Sigmoid colon (tissue), 4 donors: ENCODE results near the gene TAF8.

Source experiments
- CTCF ChIP-seq, 4 experiments: fragments of 450-650 bp in 3 of 4; fragments of 200-600 bp in 1 of 4; IDR thresholded peaks; one replicate each; pipeline ENCODE4 v1.5.1; 2016 to 2019; ENCODE audit warnings: antibody characterized with exemption in 4 of 4, mild to moderate bottlenecking in 3 of 4, moderate library complexity in 2 of 4
- EP300 ChIP-seq, 4 donors: sonication (generic); formaldehyde crosslinking; IDR thresholded peaks; one replicate each; pipeline ENCODE4 v1.6.1; 2017; ENCODE audit warnings: antibody characterized with exemption in 4 of 4
- POLR2A ChIP-seq, 2 donors: fragments of 450-650 bp; IDR thresholded peaks; one replicate each; pipeline ENCODE4 v1.6.1; 2016; ENCODE audit warnings: antibody characterized with exemption in 2 of 2, mild to moderate bottlenecking in 2 of 2, moderate library complexity in 2 of 2
- POLR2AphosphoS5 ChIP-seq, 4 donors: sonication (generic); formaldehyde crosslinking; IDR thresholded peaks; one replicate each; pipeline ENCODE4 v1.6.1; 2017; ENCODE audit warnings: antibody characterized with exemption in 4 of 4

GRCh38 chr6:42133926-42134325 lies 83.6 kb downstream of the TAF8 start:
- TF ChIP-seq CTCF (IDR thresholded peaks at IDR 0.05) = no peak
- TF ChIP-seq POLR2A (IDR thresholded peaks at IDR 0.05) = no peak
- no peak for TF ChIP-seq EP300 (IDR thresholded peaks at IDR 0.05)
- TF ChIP-seq POLR2AphosphoS5 (IDR thresholded peaks at IDR 0.05) = no peak
